GM12891 (cell line): Measurements from ENCODE around the gene ZNF681.

Source experiments
- PAX5 ChIP-seq: IDR thresholded peaks from 2 replicates; pipeline ENCODE4 v1.6.1; 2011; ENCODE audit warnings: low read length, moderate library complexity, mild to moderate bottlenecking; ENCODE audit not compliant: insufficient read depth, severe bottlenecking
- POLR2A ChIP-seq: IDR thresholded peaks from 2 replicates; pipeline ENCODE4 v1.6.1; 2011; ENCODE audit warnings: low read depth, low read length, control low read depth
- POLR2AphosphoS5 ChIP-seq: IDR thresholded peaks from 2 replicates; pipeline ENCODE4 v1.6.1; 2011; ENCODE audit warnings: low read depth, low read length, control low read depth
- POU2F2 ChIP-seq: IDR thresholded peaks from 2 replicates; pipeline ENCODE4 v1.6.1; 2011; ENCODE audit warnings: low read depth, mild to moderate bottlenecking, control low read depth, low read length, moderate library complexity

DNA sequence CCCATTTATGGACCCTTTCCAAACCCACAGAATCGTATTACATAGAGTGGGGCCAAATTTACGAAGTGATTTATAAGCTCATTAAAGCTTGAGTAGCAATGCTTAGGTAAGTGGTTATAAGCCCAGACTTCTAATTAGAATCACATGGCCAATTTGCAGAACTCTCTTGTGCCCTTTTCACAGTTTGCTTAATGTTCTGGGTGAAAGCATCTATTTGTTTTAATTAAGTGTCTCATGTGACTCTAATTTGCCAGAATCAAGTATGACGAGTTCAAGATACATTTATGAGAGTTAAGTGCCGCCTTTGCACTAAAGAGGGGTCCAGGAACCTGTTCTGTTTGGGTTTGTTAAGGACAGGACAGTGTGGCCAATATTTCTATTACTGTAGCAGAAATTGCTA is 46.0 kb upstream of the ZNF681 start:
- TF ChIP-seq POLR2A (no peak), POLR2AphosphoS5 (no peak), PAX5 (no peak), POU2F2 (no peak)
